ENCODE results near the gene OR2H1.

- TF ChIP-seq CTCF (IDR thresholded peaks at IDR 0.05): no peak
- no peak for TF ChIP-seq POLR2A (IDR thresholded peaks at IDR 0.05)
Observed at GRCh38 chr6:29424168-29424567, 32.8 kb upstream of the OR2H1 start.
